ENCODE results near the gene GALNT2.

The GALNT2 gene

DNA sequence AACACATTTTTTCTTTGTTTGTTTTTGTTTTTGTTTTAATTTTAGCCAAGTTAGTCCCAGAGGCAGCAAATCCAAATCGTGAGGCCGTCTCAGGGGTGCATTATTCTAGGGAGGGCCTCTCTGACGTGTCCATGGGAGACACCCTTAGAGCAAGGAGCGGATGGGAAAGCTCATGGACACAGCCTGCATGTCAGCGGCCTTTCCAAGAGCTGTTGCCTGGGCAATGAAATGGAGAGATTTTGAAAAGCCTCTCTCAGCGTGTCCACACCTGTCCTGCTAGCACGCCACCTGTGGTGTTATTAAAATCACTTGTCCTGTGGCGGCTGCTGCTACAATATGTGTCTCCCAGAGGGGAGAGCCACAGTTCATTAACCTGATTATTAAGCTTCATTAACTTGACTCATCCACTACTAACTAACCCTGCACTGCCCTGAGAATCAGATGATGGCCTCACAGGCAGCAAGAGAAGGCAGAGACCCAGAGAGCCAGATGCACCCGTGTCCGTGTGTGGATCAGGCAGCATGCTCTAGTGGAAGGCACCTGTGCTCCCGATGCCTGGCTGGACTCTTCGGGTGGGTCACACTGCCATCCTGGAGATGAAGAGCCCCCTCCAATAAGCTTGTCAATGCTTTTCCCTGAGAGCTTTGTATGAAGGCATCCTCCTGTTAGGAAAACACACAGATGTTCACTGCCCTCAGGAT lies 225.8 kb downstream of the GALNT2 start:
- no peak for ATAC-seq
- no peak for TF ChIP-seq PPARA (CRISPR knock-in tag; IDR thresholded peaks at IDR 0.05; ENCODE audit: borderline replicate concordance)
- no peak for TF ChIP-seq ISL1 (CRISPR knock-in tag; IDR thresholded peaks at IDR 0.05)
- no peak for TF ChIP-seq TCF4 (CRISPR knock-in tag; IDR thresholded peaks at IDR 0.05; ENCODE audit: borderline replicate concordance)
- no peak for TF ChIP-seq CSRNP3 (CRISPR knock-in tag; IDR thresholded peaks at IDR 0.05)
- TF ChIP-seq SNAI2 (CRISPR knock-in tag; IDR thresholded peaks at IDR 0.05): no peak
- TF ChIP-seq RARB (CRISPR knock-in tag; IDR thresholded peaks at IDR 0.05): no peak
- TF ChIP-seq OSR1 (CRISPR knock-in tag; IDR thresholded peaks at IDR 0.05): no peak
- no peak for TF ChIP-seq PATZ1 (CRISPR knock-in tag; IDR thresholded peaks at IDR 0.05; ENCODE audit: borderline replicate concordance)
- no peak for TF ChIP-seq GLIS3 (CRISPR knock-in tag; IDR thresholded peaks at IDR 0.05)
- no peak for TF ChIP-seq ZNF8 (CRISPR knock-in tag; IDR thresholded peaks at IDR 0.05)

DNA sequence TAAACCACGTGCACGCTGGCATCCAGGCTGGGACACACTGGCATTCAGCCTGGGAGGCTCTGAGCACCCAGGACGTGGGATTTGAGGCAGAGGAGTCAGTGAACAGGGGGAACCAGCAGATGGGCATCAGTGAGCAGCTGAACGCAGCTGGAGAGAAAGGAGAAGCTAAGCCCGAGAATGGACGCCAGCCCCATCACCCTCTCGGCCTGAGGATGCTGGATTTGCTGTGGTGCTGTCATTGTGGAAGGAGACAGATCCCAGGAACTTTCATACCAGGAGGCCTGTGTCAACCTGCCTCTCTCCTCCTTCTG lies 226.3 kb downstream of the GALNT2 start:
- TF ChIP-seq ZNF70 (CRISPR knock-in tag; IDR thresholded peaks at IDR 0.05) (no peak), ESRRG (CRISPR knock-in tag; IDR thresholded peaks at IDR 0.05) (no peak), ZC3H10 (CRISPR knock-in tag; IDR thresholded peaks at IDR 0.05) (no peak), ARNTL (CRISPR knock-in tag; IDR thresholded peaks at IDR 0.05; ENCODE audit: borderline replicate concordance, low read depth) (no peak), ZFP30 (CRISPR knock-in tag; IDR thresholded peaks at IDR 0.05) (no peak), TSHZ2 (CRISPR knock-in tag; IDR thresholded peaks at IDR 0.05) (no peak), GLIS3 (CRISPR knock-in tag; IDR thresholded peaks at IDR 0.05) (no peak), OSR1 (CRISPR knock-in tag; IDR thresholded peaks at IDR 0.05) (no peak), RARB (CRISPR knock-in tag; IDR thresholded peaks at IDR 0.05) (no peak), ZNF565 (CRISPR knock-in tag; conservative IDR thresholded peaks at IDR 0.05; ENCODE audit: low read depth) (no peak)
- TF ChIP-seq, protein P1, sequence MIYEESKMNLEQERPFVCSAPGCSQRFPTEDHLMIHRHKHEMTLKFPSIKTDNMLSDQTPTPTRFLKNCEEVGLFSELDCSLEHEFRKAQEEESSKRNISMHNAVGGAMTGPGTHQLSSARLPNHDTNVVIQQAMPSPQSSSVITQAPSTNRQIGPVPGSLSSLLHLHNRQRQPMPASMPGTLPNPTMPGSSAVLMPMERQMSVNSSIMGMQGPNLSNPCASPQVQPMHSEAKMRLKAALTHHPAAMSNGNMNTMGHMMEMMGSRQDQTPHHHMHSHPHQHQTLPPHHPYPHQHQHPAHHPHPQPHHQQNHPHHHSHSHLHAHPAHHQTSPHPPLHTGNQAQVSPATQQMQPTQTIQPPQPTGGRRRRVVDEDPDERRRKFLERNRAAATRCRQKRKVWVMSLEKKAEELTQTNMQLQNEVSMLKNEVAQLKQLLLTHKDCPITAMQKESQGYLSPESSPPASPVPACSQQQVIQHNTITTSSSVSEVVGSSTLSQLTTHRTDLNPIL (CRISPR knock-in tag; IDR thresholded peaks at IDR 0.05; ENCODE audit: low read depth): no peak
- ATAC-seq: no peak

GRCh38 chr1:230295367-230295766 lies 228.3 kb downstream of the GALNT2 start:
- ATAC-seq: no peak
- TF ChIP-seq ESRRG (CRISPR knock-in tag; IDR thresholded peaks at IDR 0.05) (no peak), ZFP30 (CRISPR knock-in tag; IDR thresholded peaks at IDR 0.05) (no peak)

- TF ChIP-seq BACH2 (CRISPR knock-in tag; IDR thresholded peaks at IDR 0.05; ENCODE audit: borderline replicate concordance): no peak
- no peak for TF ChIP-seq PPARA (CRISPR knock-in tag; IDR thresholded peaks at IDR 0.05; ENCODE audit: borderline replicate concordance)
- TF ChIP-seq GLIS3 (CRISPR knock-in tag; IDR thresholded peaks at IDR 0.05): no peak
- no peak for TF ChIP-seq TOX (CRISPR knock-in tag; IDR thresholded peaks at IDR 0.05; ENCODE audit: borderline replicate concordance)
- no peak for TF ChIP-seq TCF4 (CRISPR knock-in tag; IDR thresholded peaks at IDR 0.05; ENCODE audit: borderline replicate concordance)
- no peak for TF ChIP-seq ZFP30 (CRISPR knock-in tag; IDR thresholded peaks at IDR 0.05)
- no peak for TF ChIP-seq ISL1 (CRISPR knock-in tag; IDR thresholded peaks at IDR 0.05)
- no peak for TF ChIP-seq OSR1 (CRISPR knock-in tag; IDR thresholded peaks at IDR 0.05)
- TF ChIP-seq ARNTL (CRISPR knock-in tag; IDR thresholded peaks at IDR 0.05; ENCODE audit: borderline replicate concordance, low read depth): no peak
- no peak for TF ChIP-seq ZFP3 (CRISPR knock-in tag; IDR thresholded peaks at IDR 0.05)
- no peak for TF ChIP-seq ZNF565 (CRISPR knock-in tag; conservative IDR thresholded peaks at IDR 0.05; ENCODE audit: low read depth)
- no peak for ATAC-seq
Observed at GRCh38 chr1:230299191-230300006, 232.4 kb downstream of the GALNT2 start.
